ENCODE results near the gene BOC.

The BOC gene

DNA sequence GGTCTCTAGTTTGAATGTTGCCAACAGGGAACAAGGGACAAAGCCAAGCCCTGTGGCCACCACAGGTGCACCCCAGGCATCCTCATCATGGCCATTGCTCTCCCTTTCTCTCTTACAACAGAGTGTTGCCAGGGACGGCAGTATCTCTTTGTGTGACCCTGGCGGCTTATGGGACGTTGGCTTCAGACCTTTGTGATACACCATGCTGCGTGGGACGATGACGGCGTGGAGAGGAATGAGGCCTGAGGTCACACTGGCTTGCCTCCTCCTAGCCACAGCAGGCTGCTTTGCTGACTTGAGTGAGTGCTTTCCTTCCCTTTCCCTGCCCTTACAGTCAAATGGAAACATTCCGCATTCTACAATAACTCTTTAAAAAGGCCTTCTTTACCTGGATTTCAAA, 38.2 kb downstream of the BOC start:
- no peak for DNase-seq (ENCODE audit: low read depth)

DNA sequence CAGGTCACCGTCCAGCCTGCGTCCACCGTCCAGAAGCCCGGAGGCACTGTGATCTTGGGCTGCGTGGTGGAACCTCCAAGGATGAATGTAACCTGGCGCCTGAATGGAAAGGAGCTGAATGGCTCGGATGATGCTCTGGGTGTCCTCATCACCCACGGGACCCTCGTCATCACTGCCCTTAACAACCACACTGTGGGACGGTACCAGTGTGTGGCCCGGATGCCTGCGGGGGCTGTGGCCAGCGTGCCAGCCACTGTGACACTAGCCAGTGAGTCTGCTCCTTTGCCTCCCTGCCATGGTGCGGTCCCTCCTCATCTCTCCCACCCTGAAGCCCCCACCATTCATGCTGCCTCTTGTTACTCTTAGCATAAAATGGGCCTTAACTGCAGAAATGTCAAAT, 39.2 kb downstream of the BOC start:
- no peak for DNase-seq (ENCODE audit: low read depth)

DNA sequence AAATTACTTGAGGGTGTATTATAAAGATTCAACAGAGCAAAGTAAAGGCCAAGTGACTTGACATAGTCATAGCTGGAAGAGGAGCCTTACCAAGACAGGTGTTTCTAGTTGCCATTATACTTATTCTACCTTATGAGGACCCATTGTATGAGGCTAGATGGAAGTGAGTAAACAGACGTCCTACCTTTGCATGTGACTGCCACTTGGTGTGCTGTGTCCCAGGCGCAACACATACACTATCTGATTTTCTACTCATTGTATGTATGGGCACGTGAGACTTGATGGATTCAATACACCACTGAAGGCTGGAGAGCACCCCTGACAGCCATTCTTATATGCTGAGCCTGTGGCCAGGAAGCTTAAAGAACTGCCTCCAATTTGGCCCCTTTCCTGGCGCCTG, 40.5 kb downstream of the BOC start:
- DNase-seq (ENCODE audit: low read depth): no peak

DNA sequence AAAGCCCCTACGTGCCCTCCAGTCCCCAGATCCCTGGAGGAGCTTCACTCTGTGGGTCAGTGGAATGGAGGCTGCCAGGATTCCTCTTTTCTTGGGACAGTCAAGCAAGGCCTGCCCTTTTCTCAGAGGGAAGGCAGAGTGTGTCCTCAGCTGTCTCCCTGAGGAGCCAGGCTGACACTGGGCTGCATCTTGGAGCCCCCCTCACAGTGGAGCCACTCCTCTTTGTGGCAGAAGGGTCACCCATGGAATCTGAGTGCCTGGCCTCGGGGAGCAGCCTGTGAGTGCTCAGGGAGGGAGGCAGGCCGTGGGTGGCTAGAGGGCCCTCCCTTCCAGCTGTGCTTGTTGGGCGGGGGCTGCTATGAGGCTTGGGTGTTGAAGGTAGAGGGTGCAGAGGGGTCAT, 41.2 kb downstream of the BOC start:
- DNase-seq (ENCODE audit: low read depth): no peak

DNA sequence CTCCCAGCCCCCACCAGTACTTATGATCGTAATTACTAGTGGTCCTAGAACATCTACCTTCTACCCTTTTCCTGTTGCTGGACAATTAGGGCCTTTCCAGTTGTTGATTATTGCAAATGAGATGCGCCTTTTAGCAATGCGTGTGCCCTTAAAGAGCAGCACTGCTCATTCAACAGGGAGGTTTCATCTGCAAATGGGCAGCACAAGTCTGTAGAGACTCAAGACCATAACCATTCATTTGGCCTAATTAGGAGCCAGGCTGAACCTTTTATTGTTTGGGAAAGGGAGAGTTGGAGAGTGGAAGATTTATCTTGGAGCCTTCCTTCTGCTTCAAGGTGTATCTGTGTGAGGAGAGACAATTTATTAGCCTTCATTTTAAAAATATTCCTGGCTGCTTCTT, 42.3 kb downstream of the BOC start:
- DNase-seq (ENCODE audit: low read depth): no peak

DNA sequence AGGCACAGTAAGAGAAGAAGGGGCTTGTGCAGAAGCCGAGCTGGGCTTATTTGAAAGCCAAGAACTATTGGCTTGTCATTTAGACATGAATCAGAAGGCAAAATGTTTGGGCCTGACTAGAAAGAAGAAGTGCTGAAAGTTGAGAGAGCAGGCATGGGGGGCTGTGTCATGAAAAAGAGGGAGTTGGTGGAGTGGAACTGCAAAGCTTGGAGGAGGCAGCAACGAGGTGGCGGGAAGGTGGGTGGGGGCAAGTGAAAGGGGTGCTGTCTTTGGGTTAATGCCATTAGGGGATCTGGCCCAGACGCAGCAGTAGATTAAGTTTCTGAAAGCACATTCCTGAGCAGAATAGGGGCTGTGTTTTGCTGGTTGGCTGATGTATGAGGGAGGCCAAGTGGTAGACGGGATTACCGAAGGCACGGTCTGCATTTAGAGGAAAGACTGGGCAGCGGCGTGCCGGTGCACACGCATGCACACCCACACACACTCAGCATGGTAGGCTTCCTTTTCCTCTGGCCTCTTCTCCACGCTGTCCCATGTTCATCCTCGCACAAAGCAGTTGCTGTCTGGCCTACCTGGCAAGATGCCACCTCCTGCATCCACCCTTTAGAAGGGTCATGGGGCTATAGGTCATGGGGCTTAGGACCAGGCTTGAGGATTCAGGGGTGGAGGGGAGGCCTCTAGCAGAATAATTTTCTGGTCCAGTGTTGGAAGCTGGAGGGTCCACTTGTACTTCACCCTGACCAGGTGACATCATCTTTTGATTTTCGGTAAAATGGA, 43.0 kb downstream of the BOC start:
- no peak for DNase-seq (ENCODE audit: low read depth)

DNA sequence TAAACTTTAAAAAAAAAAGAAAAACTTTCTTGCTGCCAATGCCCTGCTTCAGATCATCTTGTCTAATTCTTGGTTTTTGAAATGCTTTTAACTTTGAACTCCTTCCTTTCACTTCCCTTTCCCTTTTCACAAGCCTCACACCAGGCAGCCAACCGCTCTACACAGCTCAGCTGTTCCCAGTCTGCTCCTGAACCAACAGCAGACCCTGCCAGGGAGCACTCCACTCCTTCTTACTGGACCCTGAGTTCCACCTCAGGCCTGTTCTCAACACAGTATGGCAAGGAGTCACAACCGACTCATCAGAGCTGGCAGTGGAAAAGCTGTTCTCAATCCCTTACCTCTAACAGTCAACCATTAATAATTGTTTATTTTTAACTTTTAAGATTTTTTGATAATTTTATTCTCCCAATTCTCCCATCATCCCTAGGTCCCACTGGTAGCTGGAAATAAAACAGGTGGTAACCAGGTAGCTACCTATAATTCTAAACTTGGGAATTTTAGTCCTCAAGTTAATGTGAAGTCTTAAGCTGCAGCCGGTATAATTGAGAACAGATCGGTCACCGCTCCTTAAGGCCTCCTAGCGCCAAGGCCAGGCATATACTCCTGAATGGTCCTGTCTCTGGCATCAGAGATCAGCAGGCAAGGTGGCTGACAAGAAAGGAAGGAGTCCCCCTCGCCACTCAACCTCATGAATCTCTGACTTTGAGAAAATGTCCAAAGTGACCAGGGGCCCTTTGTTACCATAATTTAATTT, 43.9 kb downstream of the BOC start:
- DNase-seq (ENCODE audit: low read depth): no peak

DNA sequence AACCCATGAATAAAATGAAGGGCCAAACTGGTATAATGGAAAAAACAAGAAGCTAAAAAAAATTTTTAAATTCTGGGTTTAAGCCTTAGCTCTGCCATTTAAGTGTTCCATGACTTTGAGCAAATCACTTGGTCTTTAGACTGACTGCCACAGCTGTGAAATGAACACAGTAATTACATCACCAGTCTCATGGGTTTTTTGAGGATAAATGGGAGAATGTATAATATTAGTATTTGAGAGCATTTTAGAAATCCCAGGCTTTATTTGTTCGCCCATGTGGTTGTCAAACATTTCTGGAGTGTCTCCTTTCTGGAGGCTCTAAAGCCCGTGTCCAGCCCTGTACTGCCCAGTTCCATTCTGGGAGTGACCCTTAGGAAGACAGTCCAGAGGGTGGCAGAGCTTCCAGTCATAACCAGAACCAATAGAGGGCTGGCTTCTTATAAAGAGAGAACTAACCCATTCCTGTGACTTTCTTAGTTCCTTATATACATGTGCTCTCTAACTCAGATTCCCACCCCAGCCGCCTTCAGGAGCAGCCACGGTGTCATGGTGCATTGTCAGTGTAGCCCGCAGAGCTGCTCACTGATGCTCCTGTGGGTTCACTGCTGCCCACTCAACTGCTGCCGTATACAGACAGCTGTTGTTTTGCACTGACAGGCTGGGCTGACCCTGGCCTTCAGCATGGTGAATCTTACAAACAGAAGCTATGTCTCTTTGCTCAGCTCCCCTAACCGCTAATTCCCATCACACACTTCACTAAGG, 44.7 kb downstream of the BOC start:
- no peak for DNase-seq (ENCODE audit: low read depth)

DNA sequence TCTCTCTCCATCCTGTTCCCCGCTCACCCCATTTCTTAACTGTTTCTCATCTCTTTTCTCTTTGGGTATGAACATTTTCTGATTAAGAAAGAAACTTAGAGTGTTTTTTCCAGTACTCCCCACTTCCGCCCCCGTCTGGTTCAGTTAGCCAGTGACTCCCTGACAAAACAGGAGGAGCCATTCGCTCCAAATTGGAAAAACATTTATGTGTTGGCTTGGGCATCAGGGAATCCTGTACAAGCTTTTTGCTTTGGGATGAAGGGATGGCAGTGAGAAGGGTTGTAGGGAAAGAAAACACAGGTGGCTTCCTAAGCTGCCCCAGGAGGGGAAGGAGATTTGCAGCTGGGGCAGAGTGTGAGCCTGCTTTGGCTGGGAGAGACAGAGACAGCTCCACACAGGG, 47.0 kb downstream of the BOC start:
- DNase-seq (ENCODE audit: low read depth): no peak

DNA sequence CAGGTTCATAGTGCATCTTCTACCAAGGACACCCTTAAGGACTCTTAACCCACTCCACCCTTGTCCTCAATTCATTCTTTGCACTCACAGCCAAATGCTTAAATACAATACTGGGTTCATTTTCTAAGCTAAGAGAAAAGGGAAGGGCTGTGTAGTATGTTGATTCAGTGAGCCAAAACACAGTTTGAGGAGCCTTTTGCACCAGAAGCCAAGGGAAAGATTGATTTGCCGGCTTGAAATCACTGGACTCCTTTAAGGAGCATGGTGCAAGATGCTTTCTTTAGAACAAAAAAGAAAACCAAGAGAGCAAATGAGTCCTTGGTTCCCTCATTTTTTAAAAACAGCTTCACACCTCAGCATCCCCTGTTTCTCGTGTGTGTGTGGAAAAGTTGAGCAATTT, 47.8 kb downstream of the BOC start:
- DNase-seq (ENCODE audit: low read depth): no peak

DNA sequence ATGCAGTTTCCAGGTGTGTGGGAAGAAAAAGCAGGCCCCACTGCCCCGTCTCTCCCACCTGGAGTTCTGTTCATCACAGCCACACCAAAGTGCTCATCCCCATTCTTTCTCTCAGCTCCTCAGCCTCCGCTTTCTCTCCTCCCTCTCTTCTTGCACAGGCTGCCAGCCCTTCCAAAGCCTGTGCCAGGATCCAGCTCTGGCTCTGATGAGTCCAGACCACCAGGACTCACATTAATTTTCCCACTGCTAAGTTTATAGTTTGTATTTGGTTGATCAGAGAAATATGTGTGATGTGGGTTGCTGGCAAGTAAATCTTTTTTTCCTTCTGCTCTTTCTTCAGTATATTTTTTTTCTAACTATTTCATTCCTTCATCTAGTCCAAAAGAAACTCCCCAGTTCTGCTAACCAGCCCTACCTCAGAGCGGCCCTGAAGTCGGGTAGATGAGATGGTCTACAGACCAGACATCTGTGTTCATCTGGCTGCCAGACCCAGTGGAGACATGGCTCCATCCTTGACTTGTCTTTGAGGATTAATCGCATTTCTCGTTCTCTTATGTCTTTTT, 49.8 kb downstream of the BOC start:
- DNase-seq (ENCODE audit: low read depth): no peak

DNA sequence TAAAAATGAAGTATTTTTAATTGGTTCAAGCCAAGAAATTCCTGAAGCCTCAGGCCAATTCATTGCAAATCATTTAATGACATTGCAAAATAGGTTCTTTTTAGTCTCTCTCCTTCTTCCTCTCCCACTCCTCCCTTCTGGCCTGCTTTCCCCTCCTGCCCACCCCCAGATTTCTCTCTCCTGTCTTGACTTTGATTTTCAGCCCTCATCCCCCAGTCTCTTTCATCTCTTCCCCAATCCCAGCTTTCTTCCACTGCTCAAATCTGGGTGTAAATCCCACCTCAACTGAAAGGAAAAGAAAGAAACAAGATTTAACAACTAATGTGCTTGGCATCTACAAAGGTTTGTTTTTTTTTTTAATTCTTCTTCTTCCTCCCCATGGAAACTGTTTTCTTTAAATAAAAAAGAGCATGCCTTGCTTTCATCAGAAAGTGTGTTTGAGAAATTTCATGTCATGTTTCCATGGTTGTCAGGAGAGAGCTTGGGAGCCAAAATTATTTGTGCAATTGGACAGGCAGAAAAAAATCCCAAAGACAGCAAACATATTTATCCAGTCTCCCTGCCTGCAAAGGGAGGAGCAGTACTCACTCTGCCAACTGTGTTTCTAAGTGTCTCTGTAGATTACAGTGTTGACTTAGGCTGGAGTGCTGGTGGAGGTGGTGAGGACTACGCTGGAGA, 50.4 kb downstream of the BOC start:
- no peak for DNase-seq (ENCODE audit: low read depth)

DNA sequence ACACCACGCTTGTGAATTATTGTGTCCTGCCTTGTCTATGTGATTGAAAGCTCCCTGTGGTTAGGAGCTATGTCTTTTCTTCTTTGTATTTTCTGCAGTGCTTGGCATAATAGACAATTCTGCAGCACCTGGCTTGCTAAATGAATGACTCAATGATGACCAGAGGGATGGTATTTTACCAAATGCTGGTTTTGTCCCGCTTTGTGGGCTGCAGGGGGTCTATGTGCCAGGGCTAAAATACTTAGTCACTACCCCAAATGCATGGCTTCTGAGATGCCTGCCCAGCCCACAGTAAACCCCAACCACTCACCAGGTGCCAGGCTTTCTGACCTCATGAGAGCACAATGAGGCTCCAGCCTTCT, 50.9 kb downstream of the BOC start:
- no peak for DNase-seq (ENCODE audit: low read depth)

DNA sequence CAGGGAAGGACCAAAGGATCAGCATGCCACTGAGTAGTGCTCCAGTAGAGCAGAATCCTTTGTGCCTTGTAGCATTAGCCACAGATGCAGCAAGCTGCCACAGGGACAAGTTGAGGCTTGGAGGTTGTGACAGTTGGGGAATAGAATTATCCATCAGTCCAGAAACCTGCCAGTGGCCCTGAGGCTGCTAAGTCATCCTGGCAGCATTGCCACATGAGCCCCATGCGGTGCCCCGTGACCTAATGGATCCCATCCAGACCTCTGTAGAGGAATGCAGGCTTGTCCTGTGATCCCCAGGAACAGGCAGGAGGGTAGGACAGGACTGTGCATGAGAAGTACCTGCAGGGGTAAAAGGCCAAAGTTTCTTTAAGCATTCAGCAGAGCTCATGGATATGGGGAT, 51.7 kb downstream of the BOC start:
- DNase-seq (ENCODE audit: low read depth): no peak

DNA sequence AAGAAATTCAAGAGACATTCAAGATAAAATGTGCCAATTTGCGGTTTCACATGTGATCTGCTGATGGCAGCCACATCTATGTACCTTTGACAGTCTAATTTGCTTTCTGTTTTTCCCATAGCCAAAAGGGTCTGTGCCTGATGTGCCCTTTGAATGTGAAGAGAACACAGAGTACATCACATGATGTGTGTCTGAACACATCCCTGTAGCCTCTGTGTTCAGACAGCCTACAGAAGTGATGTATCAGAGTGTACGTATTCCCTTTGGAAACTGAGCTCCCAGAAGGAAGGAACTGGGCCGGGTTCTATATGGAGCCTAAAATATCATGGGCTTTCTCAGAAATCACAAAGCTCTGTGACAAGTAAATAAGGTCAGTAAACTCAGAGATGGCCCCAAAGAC, 52.4 kb downstream of the BOC start:
- no peak for DNase-seq (ENCODE audit: low read depth)

DNA sequence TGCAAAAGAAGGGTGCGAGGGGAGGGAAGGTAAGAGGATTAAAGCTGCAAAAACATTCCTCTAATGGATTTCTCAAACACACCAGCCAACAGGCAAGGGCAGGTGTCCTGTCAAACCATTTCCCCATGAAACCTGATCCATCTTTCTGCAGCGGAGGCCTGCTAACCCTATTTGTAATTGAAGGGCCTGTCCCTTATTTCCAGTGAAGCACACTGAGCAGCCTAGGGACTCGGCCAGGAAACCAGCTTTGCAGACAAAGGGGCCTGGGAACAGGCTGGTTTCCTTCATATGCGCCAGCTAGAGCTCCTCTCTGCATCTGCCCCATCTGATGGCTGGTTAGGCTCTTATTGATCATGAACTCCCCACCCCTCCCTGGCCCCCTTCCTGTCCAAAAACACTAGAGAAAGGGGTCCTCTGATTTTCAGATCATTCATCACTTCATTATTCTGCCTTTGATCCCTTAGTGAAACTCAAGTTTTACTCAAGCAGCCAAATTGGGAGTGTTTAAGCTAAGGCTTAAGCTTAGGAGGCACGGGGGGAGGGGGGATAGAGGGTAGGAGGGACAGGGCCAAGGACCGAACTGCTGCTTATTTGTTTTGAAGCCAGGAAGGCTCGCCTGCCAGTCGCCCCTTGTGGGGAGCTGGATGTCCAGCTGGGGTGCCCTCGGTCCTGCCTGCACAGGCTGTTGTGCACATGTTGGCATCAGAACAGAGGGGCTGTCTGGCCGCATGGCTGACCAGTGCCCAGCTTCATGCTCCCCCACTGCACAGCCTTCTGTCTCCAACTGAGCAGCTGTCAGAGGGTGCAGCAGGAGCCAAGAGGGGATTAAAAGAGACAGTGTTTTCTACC, 53.1 kb downstream of the BOC start:
- DNase-seq (ENCODE audit: low read depth): no peak

DNA sequence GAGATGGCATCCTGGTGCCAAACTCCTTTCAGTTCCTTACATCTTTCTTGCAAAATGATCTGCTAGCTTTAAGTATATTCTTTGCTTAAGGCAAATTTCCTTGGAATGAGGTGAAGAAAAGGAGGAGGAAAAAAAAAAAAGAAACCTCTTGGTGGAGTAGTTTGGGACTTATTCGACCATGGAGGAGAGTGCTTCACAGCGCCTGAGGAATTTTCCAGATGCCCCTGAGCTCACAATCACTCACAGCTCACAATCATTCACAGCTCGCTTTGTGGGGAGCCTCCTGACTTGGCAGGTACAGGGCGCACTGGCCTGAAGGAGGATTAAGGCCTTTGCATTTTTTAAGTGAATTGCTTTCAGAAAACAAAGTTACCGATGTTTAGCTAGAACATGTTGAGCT, 53.9 kb downstream of the BOC start:
- no peak for DNase-seq (ENCODE audit: low read depth)

DNA sequence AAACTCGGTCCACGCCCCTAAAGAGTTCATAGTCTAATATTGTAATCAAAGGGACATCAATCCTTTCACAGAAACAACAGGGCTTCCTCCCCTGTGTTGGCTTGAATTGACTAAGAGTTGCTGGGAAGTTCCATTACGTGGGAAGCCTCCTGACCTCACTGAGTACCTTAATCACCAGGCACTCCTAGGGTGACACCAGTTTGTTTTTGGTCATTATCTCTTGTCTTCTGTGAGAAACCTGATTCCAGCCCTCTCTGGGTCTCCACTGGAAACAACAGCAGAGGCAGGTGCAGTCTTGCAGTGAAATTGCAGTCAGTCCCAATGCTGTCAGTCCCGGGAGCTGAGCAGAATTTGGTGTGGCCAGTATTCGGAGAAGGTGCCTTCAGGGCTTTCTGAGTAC, 55.4 kb downstream of the BOC start:
- DNase-seq (ENCODE audit: low read depth): no peak

DNA sequence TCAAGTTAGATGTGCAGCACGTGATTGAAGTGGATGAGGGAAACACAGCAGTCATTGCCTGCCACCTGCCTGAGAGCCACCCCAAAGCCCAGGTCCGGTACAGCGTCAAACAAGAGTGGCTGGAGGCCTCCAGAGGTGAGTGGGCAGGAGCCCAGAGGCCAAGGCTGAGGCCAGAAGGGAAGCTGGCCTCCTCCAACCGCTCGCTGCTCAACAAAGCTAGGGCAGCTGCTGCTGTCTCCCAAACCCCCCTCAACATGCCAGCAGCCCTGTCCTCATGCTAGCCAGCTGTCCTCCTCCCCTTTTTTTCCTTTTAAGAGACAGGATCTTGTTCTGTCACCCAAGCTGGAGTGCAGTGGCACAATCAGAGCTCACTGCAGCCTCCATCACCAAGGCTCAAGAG, 57.0 kb downstream of the BOC start:
- DNase-seq (ENCODE audit: low read depth): no peak

DNA sequence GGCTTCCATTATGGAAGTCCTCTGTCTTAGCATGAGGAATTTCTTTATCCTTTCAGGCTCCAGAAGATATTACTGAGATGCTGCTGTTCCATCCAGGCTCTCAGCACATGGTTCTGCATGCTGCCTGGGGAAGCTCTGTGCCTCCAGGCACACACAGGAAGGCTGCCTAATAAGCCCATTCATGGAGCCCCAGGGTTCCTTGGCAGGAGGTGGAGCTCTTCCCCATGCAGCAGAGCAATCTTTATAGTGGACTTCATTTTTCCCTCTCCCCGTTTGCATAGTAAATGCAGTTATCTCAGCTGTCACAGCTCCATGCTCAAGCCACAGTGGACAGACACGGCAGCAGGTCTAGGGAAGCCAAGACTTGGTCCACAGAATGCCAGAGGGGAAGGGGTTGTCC, 57.6 kb downstream of the BOC start:
- no peak for DNase-seq (ENCODE audit: low read depth)

DNA sequence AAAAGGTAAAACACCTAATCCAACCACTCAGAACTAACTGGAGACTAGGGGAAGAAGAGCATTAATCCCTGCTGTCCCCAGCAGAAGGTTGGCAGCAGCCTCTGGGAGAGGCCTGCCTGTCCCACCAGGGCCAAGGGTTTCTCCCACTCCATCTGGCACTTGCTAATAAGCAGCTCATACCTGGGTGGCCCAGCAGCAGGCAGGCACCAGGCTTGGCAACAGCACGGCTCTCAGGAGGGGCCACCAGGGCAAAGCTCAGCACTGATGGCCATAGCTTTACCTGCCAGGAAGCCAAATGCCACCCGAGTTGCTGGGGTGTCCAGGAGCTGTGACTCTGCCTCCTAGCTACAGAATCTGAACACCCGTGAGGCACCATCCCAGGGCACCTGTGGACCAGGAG, 58.3 kb downstream of the BOC start:
- no peak for DNase-seq (ENCODE audit: low read depth)
